Hepatocyte (in vitro differentiated cells): Measurements from ENCODE around the gene CARMIL1. TPM values are rescaled to one million over a fixed set of nuclear protein-coding genes. Genes with fewer than 3 reads are reported as not detected.

Experiments used
- DNase-seq: peaks from one replicate; pipeline ENCODE4 v3.0.0-alpha.2; 2016; ENCODE audit warnings: low spot score
- H2AFZ ChIP-seq: fragments of 200-600 bp; sonication (generic); 2 replicates; pipeline ENCODE4 v1.6.0; 2016; ENCODE audit warnings: antibody characterized with exemption, mild to moderate bottlenecking
- H3K27ac ChIP-seq: fragments of 200-600 bp; sonication (generic); 2 replicates; pipeline ENCODE4 v1.5.1; 2016; ENCODE audit warnings: mild to moderate bottlenecking
- H3K27me3 ChIP-seq: fragments of 200-600 bp; sonication (generic); 2 replicates; pipeline ENCODE4 v1.6.1; 2016
- H3K36me3 ChIP-seq: fragments of 200-600 bp; sonication (generic); replicated peaks from 2 replicates; pipeline ENCODE4 v1.5.1; 2016; ENCODE audit warnings: low read depth; ENCODE audit not compliant: insufficient read depth
- H3K4me1 ChIP-seq: fragments of 200-600 bp; sonication (generic); 2 replicates; pipeline ENCODE4 v1.5.1; 2016; ENCODE audit warnings: mild to moderate bottlenecking, moderate library complexity; ENCODE audit not compliant: insufficient read depth
- H3K4me2 ChIP-seq: fragments of 200-600 bp; sonication (generic); 2 replicates; pipeline ENCODE4 v1.6.0; 2016
- H3K4me3 ChIP-seq: fragments of 200-600 bp; sonication (generic); 2 replicates; pipeline ENCODE4 v1.5.1; 2016; ENCODE audit warnings: mild to moderate bottlenecking
- H3K79me2 ChIP-seq: fragments of 200-600 bp; sonication (generic); 2 replicates; pipeline ENCODE4 v1.6.0; 2017; ENCODE audit warnings: mild to moderate bottlenecking
- H3K9me2 ChIP-seq: fragments of 200-600 bp; sonication (generic); replicated peaks from 2 replicates; pipeline ENCODE4 v1.6.0; 2017; ENCODE audit warnings: mild to moderate bottlenecking; ENCODE audit not compliant: insufficient read depth
- H3K9me3 ChIP-seq: fragments of 200-600 bp; sonication (generic); 2 replicates; pipeline ENCODE4 v1.5.1; 2016; ENCODE audit warnings: low read depth, mild to moderate bottlenecking
- H4K20me1 ChIP-seq: fragments of 200-600 bp; sonication (generic); 2 replicates; pipeline ENCODE4 v1.6.0; 2016; ENCODE audit warnings: mild to moderate bottlenecking; ENCODE audit not compliant: insufficient read depth, poor library complexity, severe bottlenecking
- CTCF ChIP-seq: fragments of 200-600 bp; sonication (generic); IDR thresholded peaks from 2 replicates; pipeline ENCODE4 v1.5.1; 2016; ENCODE audit warnings: antibody characterized with exemption, mild to moderate bottlenecking; ENCODE audit not compliant: poor library complexity
- EZH2 ChIP-seq: fragments of 200-600 bp; sonication (generic); IDR thresholded peaks from 2 replicates; pipeline ENCODE4 v1.6.1; 2016; ENCODE audit warnings: antibody characterized with exemption, mild to moderate bottlenecking, borderline replicate concordance
- EZH2phosphoT487 ChIP-seq: fragments of 200-600 bp; sonication (generic); IDR thresholded peaks from one replicate; pipeline ENCODE4 v1.6.1; 2018; ENCODE audit warnings: antibody characterized with exemption, mild to moderate bottlenecking, low read depth, moderate library complexity; ENCODE audit not compliant: unreplicated experiment, severe bottlenecking
- WGBS: methylation state at CpG from one replicate; pipeline ENCODE4 v1.1.6; 2016; ENCODE audit warnings: low lambda C conversion rate; ENCODE audit errors: missing lambda C conversion rate; 5-methylcytosine and 5-hydroxymethylcytosine counted together
- polyA plus RNA-seq: library from polyadenylated mRNA; unstranded; fragments of >200 nt; fragmentation: Nextera tagmentation; extraction: Ambion mirVana; gene quantifications from 2 replicates; pipeline ENCODE4 v1.2.1, GENCODE V29; 2016
- total RNA-seq: library from RNA; depleted of rRNA; stranded (reverse); fragments of >200 nt; gene quantifications from 2 replicates; pipeline ENCODE4 v1.2.3, GENCODE V29; 2014

Gene CARMIL1
- total and polyA plus RNA-seq, 2 experiments from 2014 or later: 19.5 to 40.6 TPM

GRCh38 chr6:25450469-25451198 is 171.5 kb downstream of the CARMIL1 start:
- Histone ChIP-seq H3K27ac (no peak overlapping the region), H3K4me1 (no peaks in the 10 kb centered on the region), H3K27me3 (no peaks in the 10 kb centered on the region), H3K9me3 (no peaks in the 10 kb centered on the region), H2AFZ (no peak overlapping the region), H3K79me2 (no peaks in the 10 kb centered on the region), H3K4me2 (no peak overlapping the region), H3K9me2 (no peaks in the 10 kb centered on the region), H3K36me3 (no peaks in the 10 kb centered on the region), H4K20me1 (no peaks in the 10 kb centered on the region), H3K4me3 (no peak overlapping the region)
- TF ChIP-seq CTCF (no peak), EZH2 (no peak), EZH2phosphoT487 (no peak)
- no peak for DNase-seq

GRCh38 chr6:25452031-25452430 is 172.9 kb downstream of the CARMIL1 start:
- no peaks in the 10 kb centered on the region for H3K4me1 ChIP-seq
- H3K27ac ChIP-seq: no peak overlapping the region
- 65% methylated on average over 3 of the region's 3 CpGs for whole genome bisulfite sequencing
- H2AFZ ChIP-seq: no peak overlapping the region
- TF ChIP-seq EZH2phosphoT487 (no peak), CTCF (no peak), EZH2 (no peak)
- no peaks in the 10 kb centered on the region for H3K9me2 ChIP-seq
- no peaks in the 10 kb centered on the region for H3K9me3 ChIP-seq
- no peaks in the 10 kb centered on the region for H3K36me3 ChIP-seq
- no peak overlapping the region for H3K4me3 ChIP-seq
- H3K79me2 ChIP-seq: no peaks in the 10 kb centered on the region
- no peak for DNase-seq
- H4K20me1 ChIP-seq: no peaks in the 10 kb centered on the region
- no peaks in the 10 kb centered on the region for H3K27me3 ChIP-seq
- H3K4me2 ChIP-seq: no peak overlapping the region

- Histone ChIP-seq H3K27me3 (no peaks in the 10 kb centered on the region), H2AFZ (no peak overlapping the region), H3K36me3 (no peaks in the 10 kb centered on the region), H3K27ac (no peak overlapping the region), H4K20me1 (no peaks in the 10 kb centered on the region), H3K4me2 (no peak overlapping the region), H3K4me3 (no peak overlapping the region), H3K9me3 (no peaks in the 10 kb centered on the region), H3K9me2 (no peaks in the 10 kb centered on the region), H3K4me1 (no peaks in the 10 kb centered on the region), H3K79me2 (no peaks in the 10 kb centered on the region)
- no peak for TF ChIP-seq EZH2phosphoT487
- TF ChIP-seq EZH2: no peak
- TF ChIP-seq CTCF: no peak
- no peak for DNase-seq
- WGBS: 96% methylated on average over 2 of the region's 2 CpGs
These were observed 174.1 kb downstream of the CARMIL1 start for GRCh38 chr6:25453288-25453687.

- Histone ChIP-seq H3K4me2 (no peak overlapping the region), H3K9me2 (no peaks in the 10 kb centered on the region), H3K4me1 (no peaks in the 10 kb centered on the region), H3K79me2 (no peaks in the 10 kb centered on the region), H3K36me3 (no peaks in the 10 kb centered on the region), H3K27me3 (no peaks in the 10 kb centered on the region), H3K27ac (no peak overlapping the region), H4K20me1 (no peaks in the 10 kb centered on the region), H2AFZ (no peak overlapping the region), H3K4me3 (no peak overlapping the region), H3K9me3 (no peaks in the 10 kb centered on the region)
- no peak for DNase-seq
- WGBS: 73% methylated on average over 1 of the region's 1 CpG
- TF ChIP-seq EZH2phosphoT487 (no peak), EZH2 (no peak), CTCF (no peak)
These were observed 175.0 kb downstream of the CARMIL1 start for GRCh38 chr6:25454136-25454535.
